Tibial nerve (tissue), 4 donors: ENCODE results near the gene MSL1.

Source experiments
- EP300 ChIP-seq, 2 donors: sonication (generic); formaldehyde crosslinking; IDR thresholded peaks; one replicate each; pipeline ENCODE4 v1.6.1; 2017; ENCODE audit warnings: antibody characterized with exemption in 2 of 2, mild to moderate bottlenecking in 1 of 2
- POLR2A ChIP-seq, 2 donors: fragments of 450-650 bp; IDR thresholded peaks; one replicate each; pipeline ENCODE4 v1.6.1; 2017; ENCODE audit warnings: antibody characterized with exemption in 2 of 2, mild to moderate bottlenecking in 2 of 2, moderate library complexity in 2 of 2
- TF ChIP-seq, protein P1 (sequence below), 5 experiments: fragments of 200-600 bp in 3 of 5; fragments of 450-650 bp in 2 of 5; sonication (generic) in 3 of 5; IDR thresholded peaks; one replicate each; pipeline ENCODE4 v1.5.1; 2016 to 2019; ENCODE audit warnings: antibody characterized with exemption in 5 of 5, mild to moderate bottlenecking in 3 of 5, moderate library complexity in 2 of 5

DNA sequence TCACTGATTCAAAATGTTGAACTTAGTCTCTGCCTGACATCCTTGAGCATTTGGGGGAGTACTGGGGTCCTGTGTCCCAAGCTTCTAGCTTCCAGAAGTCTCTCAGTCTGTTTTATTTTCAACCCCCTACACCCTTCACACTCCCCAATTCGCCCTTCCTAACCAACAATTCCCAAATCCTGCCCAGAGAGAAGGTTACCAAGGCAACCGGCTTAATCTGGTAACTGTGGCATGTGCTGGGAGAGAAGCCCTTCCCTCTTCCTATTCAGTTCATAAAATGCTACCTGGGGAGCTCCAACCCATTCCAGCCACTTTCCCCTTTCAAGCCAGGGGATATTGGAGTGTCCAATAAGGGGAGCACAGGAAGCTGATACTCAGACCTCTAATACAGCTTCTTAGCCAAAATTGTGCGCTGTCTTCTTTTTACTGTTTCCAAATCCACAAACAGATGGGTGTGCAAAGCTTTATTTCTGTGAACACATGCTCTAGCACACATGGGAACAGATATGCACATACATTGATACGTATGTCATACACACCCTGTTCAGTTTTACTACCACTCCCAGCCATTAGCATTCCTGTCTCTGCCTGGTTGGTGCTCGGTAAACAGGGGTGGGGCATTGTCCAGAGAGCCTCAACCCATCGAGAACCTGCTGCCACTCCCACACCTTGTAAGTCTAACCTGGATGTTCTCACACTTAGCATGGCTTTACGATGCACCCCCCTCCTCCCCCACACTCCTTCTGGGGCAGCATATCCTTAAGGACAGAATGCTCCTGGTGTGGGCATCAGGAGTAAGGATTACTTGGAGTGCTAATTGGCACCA lies 54.4 kb downstream of the MSL1 start:
- TF ChIP-seq POLR2A (IDR thresholded peaks at IDR 0.05) (no peak), EP300 (IDR thresholded peaks at IDR 0.05) (no peak)
- TF ChIP-seq, protein P1, sequence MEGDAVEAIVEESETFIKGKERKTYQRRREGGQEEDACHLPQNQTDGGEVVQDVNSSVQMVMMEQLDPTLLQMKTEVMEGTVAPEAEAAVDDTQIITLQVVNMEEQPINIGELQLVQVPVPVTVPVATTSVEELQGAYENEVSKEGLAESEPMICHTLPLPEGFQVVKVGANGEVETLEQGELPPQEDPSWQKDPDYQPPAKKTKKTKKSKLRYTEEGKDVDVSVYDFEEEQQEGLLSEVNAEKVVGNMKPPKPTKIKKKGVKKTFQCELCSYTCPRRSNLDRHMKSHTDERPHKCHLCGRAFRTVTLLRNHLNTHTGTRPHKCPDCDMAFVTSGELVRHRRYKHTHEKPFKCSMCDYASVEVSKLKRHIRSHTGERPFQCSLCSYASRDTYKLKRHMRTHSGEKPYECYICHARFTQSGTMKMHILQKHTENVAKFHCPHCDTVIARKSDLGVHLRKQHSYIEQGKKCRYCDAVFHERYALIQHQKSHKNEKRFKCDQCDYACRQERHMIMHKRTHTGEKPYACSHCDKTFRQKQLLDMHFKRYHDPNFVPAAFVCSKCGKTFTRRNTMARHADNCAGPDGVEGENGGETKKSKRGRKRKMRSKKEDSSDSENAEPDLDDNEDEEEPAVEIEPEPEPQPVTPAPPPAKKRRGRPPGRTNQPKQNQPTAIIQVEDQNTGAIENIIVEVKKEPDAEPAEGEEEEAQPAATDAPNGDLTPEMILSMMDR (IDR thresholded peaks at IDR 0.05) = no peak
